ENCODE measurements around the gene PPP1R15A.

Gene PPP1R15A

GRCh38 chr19:48922548-48923490 is 50.6 kb downstream of the PPP1R15A start:
- Histone ChIP-seq H3K27ac (replicated peaks) (no peak overlapping the region), H3K27me3 (ENCODE audit: insufficient read depth, poor library complexity, severe bottlenecking) (no peaks in the 10 kb centered on the region), H3K4me3 (replicated peaks; ENCODE audit: insufficient read depth, low read length) (no peak overlapping the region)
- TF ChIP-seq POLR2AphosphoS5 (IDR thresholded peaks at IDR 0.05; ENCODE audit: low read depth) (no peak), GABPA (IDR thresholded peaks at IDR 0.05; ENCODE audit: low read depth) (no peak), CTCF (IDR thresholded peaks at IDR 0.05; ENCODE audit: insufficient read depth, low read length) (no peak), SPI1 (IDR thresholded peaks at IDR 0.05; ENCODE audit: borderline replicate concordance, low read depth) (no peak), REST (IDR thresholded peaks at IDR 0.05; ENCODE audit: insufficient replicate concordance, low read depth) (no peak)
- no peak for DNase-seq (ENCODE audit: low read depth in 1 of 2, low spot score in 1 of 2)

GRCh38 chr19:48925240-48925843 is 53.1 kb downstream of the PPP1R15A start:
- Histone ChIP-seq H3K27me3 (ENCODE audit: insufficient read depth, poor library complexity, severe bottlenecking) (no peaks in the 10 kb centered on the region), H3K4me3 (replicated peaks; ENCODE audit: insufficient read depth, low read length) (no peak overlapping the region), H3K27ac (replicated peaks) (no peak overlapping the region)
- TF ChIP-seq SPI1 (IDR thresholded peaks at IDR 0.05; ENCODE audit: borderline replicate concordance, low read depth) (no peak), CTCF (IDR thresholded peaks at IDR 0.05; ENCODE audit: insufficient read depth, low read length) (no peak), REST (IDR thresholded peaks at IDR 0.05; ENCODE audit: insufficient replicate concordance, low read depth) (no peak), POLR2AphosphoS5 (IDR thresholded peaks at IDR 0.05; ENCODE audit: low read depth) (no peak), GABPA (IDR thresholded peaks at IDR 0.05; ENCODE audit: low read depth) (no peak)
- no peak for DNase-seq (ENCODE audit: low read depth in 1 of 2, low spot score in 1 of 2)
